Type B pancreatic cell (in vitro differentiated cells): ENCODE data around the gene SPINT4. TPM values are rescaled to one million over a fixed set of nuclear protein-coding genes. Genes with fewer than 3 reads are reported as not detected.
"Not testable (repeated sequence)": the region's sequence is repeated elsewhere in the genome, so short reads cannot be mapped to it uniquely, and the experiment has no call there.

Experiments used
- DNase-seq: peaks from one replicate; pipeline ENCODE4 v3.0.0; 2021; ENCODE audit warnings: mixed read lengths; ENCODE audit not compliant: unreplicated experiment; ENCODE audit errors: extremely low spot score
- H3K27ac Mint-ChIP-seq: 2 replicates; pipeline ENCODE4 v1.8.0; 2021; ENCODE audit warnings: mild to moderate bottlenecking, mixed read lengths
- H3K27me3 Mint-ChIP-seq: 2 replicates; pipeline ENCODE4 v1.8.0; 2021; ENCODE audit warnings: mixed read lengths
- H3K36me3 Mint-ChIP-seq: 2 replicates; pipeline ENCODE4 v1.8.0; 2021; ENCODE audit warnings: mixed read lengths
- H3K4me1 Mint-ChIP-seq: one replicate; pipeline ENCODE4 v1.8.0; 2021; ENCODE audit warnings: mixed read lengths; ENCODE audit not compliant: unreplicated experiment
- H3K4me3 Mint-ChIP-seq: 2 replicates; pipeline ENCODE4 v1.8.0; 2021; ENCODE audit warnings: mild to moderate bottlenecking, mixed read lengths
- H3K9me3 Mint-ChIP-seq: 2 replicates; pipeline ENCODE4 v1.8.0; 2021; ENCODE audit warnings: mixed read lengths
- CTCF ChIP-seq: fragments of 200-600 bp; sonication (generic); conservative IDR thresholded peaks from 2 replicates; pipeline ENCODE4 v1.5.0; 2021; ENCODE audit warnings: antibody characterized with exemption, mild to moderate bottlenecking
- long read RNA-seq: library from polyadenylated mRNA; unstranded; transcript quantifications from one replicate; pipeline ENCODE4 v2.0.0, GENCODE V29; 2020
- total RNA-seq: library from RNA; stranded (reverse); gene quantifications from 2 replicates; pipeline ENCODE4 v1.2.1, GENCODE V29; 2021; ENCODE audit warnings: low replicate concordance

Gene SPINT4
- total RNA-seq = not detected in 2 replicates
- long read RNA-seq = 0 reads

DNA sequence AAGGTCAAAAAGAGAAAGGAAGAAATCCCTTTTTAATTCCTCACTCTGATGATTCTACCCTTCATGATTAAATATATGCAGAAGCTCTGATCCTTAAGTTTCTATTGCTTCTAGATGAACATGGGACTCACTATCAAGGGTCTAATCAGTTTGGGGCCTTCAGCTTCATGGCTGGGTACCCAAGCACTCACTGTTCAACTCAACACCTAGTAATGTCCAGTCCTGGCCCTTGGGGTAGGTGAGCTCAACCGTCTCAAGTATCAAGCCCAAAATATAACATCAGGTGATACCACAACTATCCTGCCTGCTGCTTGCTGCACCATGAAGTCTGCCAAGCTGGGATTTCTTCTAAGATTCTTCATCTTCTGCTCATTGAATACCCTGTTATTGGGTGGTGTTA, at the start of gene SPINT4:
SPINT4 (plus strand) TSS at position 301 of the 400 bp plus-strand sequence; CDS start at position 322, 21 bp downstream.
- Mint-ChIP-seq H3K27ac (no peak within 1 kb of the TSS), H3K36me3 (no peaks in the 10 kb centered on the region), H3K27me3 (peaks cover 57% of the 10 kb centered on the region), H3K4me1 (no peaks in the 10 kb centered on the region), H3K9me3 (peaks cover 7% of the 10 kb centered on the region), H3K4me3 (no peak within 1 kb of the TSS)
- no peak for DNase-seq
- TF ChIP-seq CTCF = no peak

DNA sequence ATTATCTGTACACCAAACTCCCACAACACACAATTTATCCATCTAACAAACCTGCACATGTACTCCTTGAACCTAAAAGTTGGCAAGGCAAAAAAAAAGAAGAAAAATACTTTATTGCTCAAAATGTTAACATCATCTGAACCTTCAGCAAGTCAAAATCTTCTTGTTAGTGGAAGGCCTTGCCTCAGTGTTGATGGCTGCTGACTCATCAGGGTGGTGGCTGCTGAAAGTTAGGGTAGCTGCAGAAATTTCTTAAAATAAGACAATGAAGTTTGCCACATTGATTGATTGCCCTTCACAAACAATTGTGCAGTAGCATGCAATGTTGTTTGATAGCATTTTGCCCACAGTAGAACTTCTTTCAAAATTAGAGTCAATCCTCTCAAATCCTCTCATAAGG, 49.4 kb upstream of the SPINT4 start:
- Mint-ChIP-seq H3K4me3 (no peak overlapping the region), H3K9me3 (peaks cover 5% of the 10 kb centered on the region), H3K27ac (no peak overlapping the region), H3K27me3 (peaks cover 26% of the 10 kb centered on the region), H3K36me3 (no peaks in the 10 kb centered on the region), H3K4me1 (no peaks in the 10 kb centered on the region)
- DNase-seq = no peak
- no peak for TF ChIP-seq CTCF

- TF ChIP-seq CTCF = no peak
- H3K4me1 Mint-ChIP-seq = no peaks in the 10 kb centered on the region
- no peak for DNase-seq
- H3K27me3 Mint-ChIP-seq = peaks cover 18% of the 10 kb centered on the region
- H3K4me3 Mint-ChIP-seq = no peak overlapping the region
- no peaks in the 10 kb centered on the region for H3K36me3 Mint-ChIP-seq
- H3K27ac Mint-ChIP-seq = no peak overlapping the region
- no peaks in the 10 kb centered on the region for H3K9me3 Mint-ChIP-seq
Observed at GRCh38 chr20:45679650-45680049, 42.5 kb upstream of the SPINT4 start.

- Mint-ChIP-seq H3K27me3 (peaks cover 27% of the 10 kb centered on the region), H3K9me3 (no peaks in the 10 kb centered on the region), H3K4me1 (no peaks in the 10 kb centered on the region), H3K27ac (no peak overlapping the region), H3K36me3 (no peaks in the 10 kb centered on the region), H3K4me3 (no peak overlapping the region)
- no peak for DNase-seq
- peak; percentile 46 for TF ChIP-seq CTCF
Observed at GRCh38 chr20:45685896-45686295, 36.3 kb upstream of the SPINT4 start.

- H3K4me1 Mint-ChIP-seq, H3K9me3 Mint-ChIP-seq, DNase-seq, H3K36me3 Mint-ChIP-seq, H3K4me3 Mint-ChIP-seq, H3K27ac Mint-ChIP-seq, H3K27me3 Mint-ChIP-seq: not testable (repeated sequence)
Observed at GRCh38 chr20:45693346-45693745, 28.8 kb upstream of the SPINT4 start.

- no peaks in the 10 kb centered on the region for H3K9me3 Mint-ChIP-seq
- no peak for TF ChIP-seq CTCF
- peaks cover 5% of the 10 kb centered on the region for H3K27me3 Mint-ChIP-seq
- no peaks in the 10 kb centered on the region for H3K4me1 Mint-ChIP-seq
- no peaks in the 10 kb centered on the region for H3K36me3 Mint-ChIP-seq
- DNase-seq = no peak
- H3K27ac Mint-ChIP-seq = no peak overlapping the region
- no peak overlapping the region for H3K4me3 Mint-ChIP-seq
Observed at GRCh38 chr20:45695496-45695895, 26.7 kb upstream of the SPINT4 start.
